Activated CD4-positive, CD25-positive, alpha-beta regulatory T cell treated with anti-CD3 and anti-CD28 coated beads, Interleukin-2, amount 50 U/mL, for 24 hours (primary cell): ENCODE results near the gene AFF2.
"Not testable (repeated sequence)": the region's sequence is repeated elsewhere in the genome, so short reads cannot be mapped to it uniquely, and the experiment has no call there.

Source experiments
- ATAC-seq, 2 donors: fragments of 150-1000 bp; cut with Tn5 transposase; one replicate each; pipeline ENCODE4 v1.10.0; 2021; ENCODE audit warnings: mild to moderate bottlenecking in 1 of 2, moderate library complexity in 1 of 2

AFF2 gene

DNA sequence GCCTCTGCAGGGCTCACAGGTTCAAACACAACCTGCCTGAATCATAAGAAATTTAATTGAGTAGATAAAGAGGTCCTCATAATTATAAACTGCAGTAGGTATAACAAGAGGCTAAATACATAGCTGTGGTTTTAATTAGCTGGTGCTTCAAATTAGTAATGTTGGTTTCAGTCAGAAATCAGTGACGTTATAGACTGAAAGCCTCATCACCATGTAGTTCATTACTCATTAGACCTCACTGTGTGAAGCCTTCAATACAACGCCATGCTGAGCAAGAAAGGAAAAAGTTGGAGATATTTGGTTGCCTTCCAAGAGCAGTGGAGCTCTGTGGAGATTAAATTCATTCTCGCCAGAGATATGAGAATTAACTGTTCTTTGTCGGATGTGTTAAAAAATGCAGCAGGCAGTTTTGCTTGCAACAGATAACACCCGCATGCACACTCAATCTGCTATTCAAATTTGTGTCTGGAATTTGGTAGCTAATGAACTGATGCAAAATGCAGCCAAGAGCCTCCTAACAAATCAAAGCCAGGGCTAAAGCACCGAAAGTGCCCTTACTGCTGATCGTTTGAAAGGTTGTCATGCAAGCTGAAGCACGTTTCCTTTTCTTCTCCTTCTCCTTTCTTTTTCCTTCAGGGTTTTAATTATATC, 148.9 kb downstream of the AFF2 start:
- ATAC-seq, result peak in 1 of 2 donors; percentile 69

DNA sequence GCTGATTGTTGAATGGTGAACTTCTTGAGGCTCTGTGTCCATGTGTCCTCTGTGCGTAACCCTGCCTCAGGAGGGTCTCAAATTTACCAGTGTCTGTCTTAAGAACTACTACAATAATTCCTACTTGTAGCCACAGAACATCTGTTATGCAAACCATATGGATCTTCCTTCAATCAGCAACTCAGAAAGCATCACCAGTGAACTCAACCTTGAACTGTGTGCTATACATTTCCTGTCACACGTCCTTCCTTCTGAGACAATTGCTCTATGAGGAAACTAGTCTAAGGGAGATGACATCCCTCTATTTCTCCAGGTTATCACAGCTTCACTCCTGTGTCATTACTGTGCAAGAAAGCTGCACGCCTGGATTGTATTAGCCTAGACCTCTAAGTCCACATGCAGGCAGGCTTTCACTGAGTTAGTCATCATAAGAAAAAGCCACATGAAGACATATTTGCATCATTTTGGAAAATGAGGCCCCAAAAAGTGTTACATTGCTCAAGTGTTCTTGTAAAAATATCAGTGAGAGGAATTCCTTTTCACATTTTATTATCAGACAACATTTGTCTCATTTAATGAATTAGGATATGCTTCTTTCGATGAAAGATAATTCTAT, 157.8 kb downstream of the AFF2 start:
- no peak for ATAC-seq

DNA sequence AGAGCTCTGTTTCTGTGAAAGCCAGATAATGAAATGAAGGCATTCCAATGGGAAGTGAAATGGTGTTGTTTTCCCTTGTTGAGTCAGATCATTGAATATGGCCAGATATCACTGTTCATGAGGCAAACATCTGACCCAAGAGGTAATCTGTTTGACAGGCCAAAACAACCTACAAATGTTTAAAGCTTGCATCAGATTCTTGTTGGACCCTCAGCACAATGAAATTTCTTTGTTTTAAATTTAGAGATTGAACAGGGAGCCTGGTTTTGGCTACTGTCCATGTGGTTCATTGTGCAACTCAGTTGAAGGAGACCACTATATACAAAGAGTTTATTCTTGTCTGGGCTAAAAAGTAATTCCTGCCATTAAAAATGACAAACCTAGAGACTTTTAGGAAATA, 159.1 kb downstream of the AFF2 start:
- no peak for ATAC-seq

DNA sequence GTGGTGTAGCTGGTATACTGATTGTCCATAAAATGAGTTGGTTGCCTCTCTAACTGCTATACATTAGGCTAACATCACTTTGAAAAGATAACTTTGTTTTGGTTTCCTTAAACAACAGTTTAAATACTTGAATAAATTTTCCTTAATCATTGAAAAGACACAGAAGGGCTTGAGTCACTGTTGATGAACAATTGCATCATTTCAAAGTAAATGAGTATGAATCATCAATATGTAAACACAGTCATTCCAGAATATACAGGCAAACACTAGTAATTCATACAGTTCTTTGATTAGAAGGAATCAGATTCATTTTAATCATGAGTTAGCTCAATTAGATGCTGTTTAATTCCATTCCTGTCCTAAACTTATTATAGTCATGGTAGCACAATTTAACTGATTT, 160.6 kb downstream of the AFF2 start:
- no peak for ATAC-seq

DNA sequence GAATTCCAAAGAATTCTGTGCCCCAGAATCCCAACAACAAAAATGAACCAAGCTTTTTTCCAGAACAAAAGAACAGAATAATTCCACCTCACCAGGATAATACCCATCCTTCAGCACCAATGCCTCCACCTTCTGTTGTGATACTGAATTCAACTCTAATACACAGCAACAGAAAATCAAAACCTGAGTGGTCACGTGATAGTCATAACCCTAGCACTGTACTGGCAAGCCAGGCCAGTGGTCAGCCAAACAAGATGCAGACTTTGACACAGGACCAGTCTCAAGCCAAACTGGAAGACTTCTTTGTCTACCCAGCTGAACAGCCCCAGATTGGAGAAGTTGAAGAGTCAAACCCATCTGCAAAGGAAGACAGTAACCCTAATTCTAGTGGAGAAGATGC, 161.6 kb downstream of the AFF2 start:
- no peak for ATAC-seq

DNA sequence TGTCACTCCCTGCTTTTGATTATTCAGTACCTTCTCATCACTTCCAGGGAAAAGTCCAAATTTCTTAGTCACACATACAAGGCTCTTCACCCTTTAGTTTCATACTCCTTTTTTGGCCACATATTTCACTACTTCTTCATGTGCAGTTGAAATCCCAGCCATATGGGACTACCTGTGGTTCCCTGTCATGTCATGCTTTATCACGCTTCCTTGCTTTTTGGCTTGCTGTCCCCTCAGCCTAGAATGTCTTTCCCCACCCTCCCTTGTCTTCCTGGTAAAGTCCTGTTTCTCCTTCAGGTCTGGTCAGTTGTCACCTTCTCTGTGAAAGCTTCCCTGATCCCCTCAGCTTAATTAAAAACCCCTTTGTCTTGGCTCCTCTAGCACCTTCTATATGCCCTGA, 163.8 kb downstream of the AFF2 start:
- ATAC-seq, result no peak

DNA sequence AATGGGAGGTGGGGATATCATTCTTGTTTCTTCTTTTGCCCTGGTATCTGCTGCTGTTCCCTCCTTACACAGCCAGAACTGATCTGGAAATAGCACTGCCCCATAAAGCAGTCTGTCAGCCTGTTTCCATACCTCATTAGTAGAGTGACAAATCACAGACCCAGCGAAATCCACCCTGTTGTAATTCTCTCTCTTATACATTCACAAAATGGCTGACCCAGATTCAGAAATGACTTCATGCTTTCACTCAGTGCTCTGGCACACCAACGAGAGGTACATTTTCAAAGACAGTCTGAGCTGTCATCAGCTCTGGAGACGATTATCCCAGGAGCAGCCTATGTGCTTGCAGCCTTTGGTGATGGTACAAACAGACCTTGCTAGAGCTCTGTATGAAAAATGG, 164.6 kb downstream of the AFF2 start:
- no peak for ATAC-seq

DNA sequence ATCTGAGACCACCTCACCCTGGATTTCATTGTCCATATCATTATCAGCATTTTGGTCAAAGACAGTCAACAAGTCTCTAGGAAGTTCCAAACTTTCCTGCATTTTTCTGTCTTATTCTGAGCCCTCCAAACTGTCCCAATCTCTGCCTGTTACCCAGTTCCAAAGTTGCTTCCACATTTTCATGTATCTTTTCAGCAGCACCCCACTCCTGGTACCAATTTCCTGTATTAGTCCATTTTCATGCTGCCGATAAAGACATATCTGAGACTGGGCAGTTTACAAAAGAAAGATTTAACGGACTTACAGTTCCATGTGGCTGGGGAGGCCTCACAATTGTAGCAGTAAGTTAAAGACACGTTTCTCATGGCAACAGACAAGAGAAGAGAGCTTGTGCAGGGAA, 168.8 kb downstream of the AFF2 start:
- not testable (repeated sequence) for ATAC-seq

DNA sequence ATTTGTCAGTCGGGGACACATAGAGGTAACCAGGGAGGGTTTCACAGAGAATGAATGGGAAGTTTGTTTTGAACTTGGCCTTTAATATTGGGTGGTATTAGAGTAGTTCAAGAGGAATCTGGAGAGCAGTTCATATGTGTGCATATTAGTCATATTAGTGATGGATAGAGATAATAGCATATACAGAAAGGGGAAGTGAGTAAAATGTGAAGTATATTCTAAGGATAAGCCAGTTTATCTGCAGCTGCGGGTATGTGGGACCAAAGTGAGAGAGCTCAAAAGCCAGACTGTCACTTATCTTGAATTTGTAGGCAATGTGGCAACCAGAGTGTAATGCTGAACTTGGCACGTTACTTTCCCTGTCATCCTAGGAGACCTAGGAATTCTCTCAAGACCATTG, 169.9 kb downstream of the AFF2 start:
- ATAC-seq, result no peak

DNA sequence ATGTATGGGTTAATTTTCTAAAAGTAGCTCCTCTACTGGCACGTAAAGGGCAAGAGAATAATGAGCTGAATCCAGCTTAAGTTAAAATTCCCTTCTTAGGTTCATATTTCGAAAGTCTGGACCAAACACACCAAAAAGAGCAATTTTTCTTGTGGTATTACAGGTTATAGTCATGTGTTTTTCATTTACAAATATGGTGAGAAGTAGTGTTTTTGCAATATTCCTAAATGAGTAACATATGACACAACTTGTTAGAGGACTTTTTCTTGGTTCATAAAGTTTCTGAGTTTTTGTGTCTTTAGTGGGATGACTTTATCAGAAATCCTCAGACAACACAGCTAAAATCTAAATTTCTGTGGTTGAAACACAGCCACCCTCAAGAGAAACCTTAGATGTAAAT, 172.1 kb downstream of the AFF2 start:
- no peak for ATAC-seq

DNA sequence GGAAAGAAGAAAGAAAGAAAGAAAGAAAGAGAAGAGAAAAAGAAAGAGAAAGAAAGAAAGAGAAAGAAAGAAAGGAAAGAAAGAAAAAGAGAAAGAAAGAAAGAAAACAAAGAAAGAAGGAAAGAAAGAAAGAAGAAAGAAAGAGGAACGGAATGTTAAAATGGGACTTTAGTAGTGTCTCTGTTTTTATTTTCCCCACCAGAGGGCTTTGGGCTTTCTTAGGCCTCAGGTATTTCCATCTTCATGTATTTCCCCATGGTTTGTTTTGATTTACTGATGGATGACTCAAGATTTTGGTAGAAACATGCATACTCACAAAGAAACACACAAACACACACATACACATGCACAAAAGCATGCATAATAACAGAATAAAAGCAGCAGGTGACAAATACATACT, 181.2 kb downstream of the AFF2 start:
- ATAC-seq, result no peak

DNA sequence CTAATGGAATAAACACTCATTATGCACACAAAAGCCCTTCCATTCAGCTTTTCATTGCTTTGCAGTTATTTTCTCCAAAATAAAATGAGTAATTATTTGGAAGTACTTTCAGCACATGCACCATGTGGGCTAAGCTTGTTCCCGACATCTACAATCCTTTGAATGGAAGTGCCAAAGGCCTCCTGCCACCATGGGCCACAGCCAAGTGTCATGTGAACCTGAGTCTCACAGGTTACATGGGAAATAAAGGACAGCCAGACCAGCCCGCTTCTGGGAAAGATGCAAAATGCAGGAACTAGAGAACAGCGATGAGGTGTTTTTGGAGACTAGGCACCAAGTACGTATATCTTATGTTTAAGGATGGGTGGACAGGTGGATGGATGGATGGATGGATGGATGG, 181.8 kb downstream of the AFF2 start:
- ATAC-seq, result no peak

DNA sequence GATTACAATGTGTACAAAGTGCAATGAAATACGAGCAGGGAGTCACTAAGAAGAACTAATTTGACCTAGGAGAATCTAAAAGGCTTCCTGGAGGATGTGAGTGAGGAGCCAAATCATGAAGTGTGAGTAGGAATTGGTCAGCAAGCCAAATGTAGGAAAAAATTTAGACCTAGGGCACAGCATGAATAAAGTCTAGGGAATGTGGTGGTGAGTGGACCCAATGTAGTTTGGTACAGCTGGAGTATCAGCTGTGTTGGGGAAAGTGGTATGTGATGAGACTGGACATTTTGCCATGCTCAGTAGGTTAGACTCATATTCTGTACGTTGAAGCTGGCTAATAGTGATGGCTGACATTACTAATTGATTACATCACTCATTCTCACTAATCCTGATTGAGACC, 191.0 kb downstream of the AFF2 start:
- ATAC-seq, result no peak

DNA sequence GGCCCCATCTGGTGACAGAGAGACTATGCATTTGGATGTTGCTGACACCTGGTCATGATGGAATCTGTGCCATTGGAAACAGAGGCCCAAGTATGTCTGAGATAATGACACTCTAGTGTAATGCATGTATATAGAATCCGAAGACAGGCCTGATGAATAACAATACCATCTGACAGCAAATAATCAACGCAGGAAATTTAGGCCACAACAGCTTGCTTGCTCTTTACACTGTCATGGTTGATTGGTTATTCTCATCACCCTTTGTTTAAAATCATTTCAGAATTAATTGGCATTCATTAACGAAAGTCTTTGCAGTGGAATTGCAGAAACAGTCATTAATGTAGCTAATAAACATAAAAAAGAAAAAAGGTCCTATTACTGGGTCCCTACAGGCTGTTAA, 194.8 kb downstream of the AFF2 start:
- ATAC-seq, result no peak

DNA sequence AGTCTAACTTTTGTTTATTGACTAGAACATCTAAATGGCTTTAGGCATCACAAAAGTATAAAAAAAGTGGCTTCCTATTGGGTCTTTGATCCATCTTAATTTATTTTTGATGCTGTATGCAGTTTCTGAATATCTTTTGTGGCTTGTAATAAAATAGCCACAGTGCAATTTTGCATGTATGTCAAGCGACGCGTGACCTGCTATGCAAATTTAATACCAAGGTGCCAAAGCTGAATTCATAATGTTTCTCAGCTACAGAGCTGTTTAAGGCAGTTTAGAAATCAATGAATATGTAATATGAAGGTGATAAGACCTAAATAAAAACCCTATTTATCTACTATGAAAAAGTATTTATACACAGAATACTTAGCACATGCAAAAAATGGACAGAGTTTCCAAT, 197.8 kb downstream of the AFF2 start:
- ATAC-seq, result no peak

DNA sequence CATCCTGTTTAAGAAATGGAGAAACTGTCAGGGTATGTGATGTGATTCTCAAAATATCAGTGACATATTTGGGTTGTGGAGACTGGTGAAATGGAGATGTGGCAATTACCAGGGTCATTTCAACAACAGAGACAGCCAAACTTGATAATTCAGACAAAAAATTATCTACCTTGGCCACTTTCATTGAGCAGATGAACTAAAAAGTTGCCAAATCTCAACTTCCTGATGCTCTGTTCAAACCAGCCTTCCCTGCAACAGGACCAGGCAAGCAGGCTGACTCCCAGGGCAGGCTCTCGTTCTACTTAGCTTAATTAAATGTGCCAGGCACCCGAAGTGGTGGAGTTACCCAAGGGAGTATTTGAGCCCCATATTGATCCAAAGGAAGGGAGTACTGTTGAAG, 199.6 kb downstream of the AFF2 start:
- ATAC-seq, result no peak

DNA sequence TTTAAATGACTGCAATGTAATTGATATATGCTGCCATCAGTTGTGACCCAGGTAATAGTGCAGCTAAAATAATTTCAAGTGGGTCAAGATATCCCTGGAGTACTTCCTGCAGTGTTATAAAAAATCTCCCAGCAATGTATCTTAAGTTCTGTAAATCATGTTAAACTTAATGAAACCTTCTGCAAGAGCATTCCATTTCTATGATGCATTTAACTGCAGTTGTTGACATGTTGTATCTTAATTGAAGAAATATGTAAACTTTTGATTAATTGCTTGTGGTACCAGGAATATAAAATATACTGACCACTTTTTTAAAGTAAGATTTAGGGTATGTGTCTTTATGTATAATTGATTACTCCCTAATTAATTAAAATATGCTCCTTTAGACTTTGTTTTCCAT, 213.6 kb downstream of the AFF2 start:
- no peak for ATAC-seq

DNA sequence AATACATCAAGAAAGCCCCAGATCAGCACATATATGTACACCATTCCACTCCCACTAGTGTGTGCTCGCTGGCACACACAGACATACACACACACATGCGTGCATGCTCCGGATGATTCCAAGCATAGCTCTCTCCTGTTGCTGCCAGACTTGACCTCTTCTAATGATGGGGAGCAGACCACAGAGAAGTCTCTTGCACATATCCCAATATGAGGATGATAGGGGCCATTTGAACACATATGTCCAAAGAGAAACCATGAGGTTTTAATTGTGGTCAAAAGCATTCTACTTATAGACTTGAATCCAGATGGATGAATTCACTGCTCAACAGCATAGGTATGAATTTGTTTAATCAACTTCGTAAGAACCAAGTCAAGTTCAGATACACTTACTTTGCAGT, 214.9 kb downstream of the AFF2 start:
- ATAC-seq, result no peak

DNA sequence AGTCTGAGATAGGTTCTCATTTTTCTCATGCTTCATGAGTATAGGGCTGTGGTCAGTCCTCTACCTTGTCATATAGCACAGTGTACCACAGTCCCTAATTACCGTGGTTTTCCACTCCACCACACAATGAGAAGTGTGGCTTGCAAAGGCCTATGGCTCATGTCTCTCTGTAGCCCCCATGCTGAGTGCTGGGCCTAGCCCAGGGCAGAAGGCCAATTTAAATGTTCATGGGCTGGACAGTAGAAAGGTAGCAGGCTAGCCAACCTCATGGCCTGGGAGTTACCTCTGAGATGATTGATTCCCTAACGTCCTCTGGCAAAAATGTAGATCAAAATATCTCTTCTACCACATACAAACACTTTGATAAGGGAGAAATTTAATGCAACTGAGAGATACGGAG, 222.5 kb downstream of the AFF2 start:
- ATAC-seq, result no peak

DNA sequence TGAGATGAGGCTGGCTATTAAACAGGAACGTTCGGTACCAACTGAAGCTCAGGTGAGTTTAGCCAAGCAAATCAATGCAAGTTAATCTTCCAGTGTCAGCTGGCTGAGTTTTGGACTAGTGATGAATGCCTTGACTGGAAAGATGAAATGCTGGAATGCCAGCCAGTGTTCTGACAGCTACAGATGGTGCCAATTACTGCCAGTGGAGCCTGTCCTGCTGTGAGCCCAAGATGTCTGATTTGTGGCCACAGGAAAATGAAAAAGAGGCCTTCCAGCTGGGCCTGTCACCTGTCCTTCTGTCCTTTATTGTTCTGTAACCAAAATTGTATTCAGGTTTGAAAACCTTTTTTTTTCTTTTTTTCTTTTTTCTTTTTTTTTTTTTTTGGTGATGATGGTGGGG, 223.1 kb downstream of the AFF2 start:
- ATAC-seq, result no peak

DNA sequence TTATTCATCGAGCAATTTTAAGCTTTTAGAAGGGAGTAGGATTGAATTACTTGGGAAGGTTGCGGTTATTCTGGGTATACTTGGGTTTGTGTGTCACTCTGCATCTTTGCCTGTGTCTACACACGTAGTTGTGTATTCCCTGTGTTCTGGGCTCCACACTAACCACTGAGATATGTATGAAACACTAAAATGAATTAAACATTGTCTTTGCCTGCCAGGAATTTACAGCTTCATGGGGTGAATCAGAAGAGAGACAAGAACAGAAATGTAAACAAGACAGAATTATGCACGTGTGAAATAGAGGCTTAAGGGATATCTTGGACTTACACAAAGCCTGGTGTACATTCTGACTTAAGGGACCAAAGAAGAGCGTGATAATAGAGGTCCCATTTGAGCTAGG, 228.5 kb downstream of the AFF2 start:
- ATAC-seq, result no peak

DNA sequence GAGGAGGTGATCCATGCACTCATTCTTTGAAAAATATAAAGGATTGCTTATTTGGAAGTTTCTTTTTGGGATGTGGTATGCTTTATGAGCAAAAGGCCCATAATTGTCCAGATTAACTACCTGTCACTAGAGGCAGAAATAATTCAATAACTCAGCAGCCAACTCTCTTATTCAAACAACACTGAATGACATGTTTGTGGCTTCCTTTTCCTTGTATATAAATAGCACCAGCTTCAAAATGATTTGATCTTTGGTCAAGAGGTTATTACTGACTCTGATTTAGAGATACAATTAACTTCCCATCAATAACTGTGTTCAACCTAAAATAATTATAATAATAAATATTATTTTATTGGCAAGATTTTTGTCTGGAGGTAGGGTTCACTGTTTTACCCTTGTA, 232.3 kb downstream of the AFF2 start:
- no peak for ATAC-seq

DNA sequence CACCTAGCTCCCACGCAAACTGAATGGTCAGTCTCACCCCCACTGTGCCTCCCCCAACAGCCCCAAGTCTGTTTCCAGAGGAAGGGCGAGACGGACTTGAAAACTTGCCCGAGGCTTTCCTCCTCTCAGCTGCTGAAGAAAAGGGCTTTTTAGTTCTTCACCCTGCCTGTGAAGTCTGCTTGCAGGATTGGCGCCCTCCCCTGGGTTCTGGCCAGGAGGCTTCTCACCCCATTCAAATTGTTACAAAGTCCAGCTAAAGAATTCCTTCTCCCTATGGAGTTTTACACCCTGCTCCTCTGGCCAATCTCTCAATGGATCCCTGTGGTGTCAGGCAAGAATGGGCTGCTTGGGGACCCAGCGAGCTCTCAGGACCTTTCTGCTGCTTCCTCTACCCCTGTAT, 241.0 kb downstream of the AFF2 start:
- no peak for ATAC-seq

DNA sequence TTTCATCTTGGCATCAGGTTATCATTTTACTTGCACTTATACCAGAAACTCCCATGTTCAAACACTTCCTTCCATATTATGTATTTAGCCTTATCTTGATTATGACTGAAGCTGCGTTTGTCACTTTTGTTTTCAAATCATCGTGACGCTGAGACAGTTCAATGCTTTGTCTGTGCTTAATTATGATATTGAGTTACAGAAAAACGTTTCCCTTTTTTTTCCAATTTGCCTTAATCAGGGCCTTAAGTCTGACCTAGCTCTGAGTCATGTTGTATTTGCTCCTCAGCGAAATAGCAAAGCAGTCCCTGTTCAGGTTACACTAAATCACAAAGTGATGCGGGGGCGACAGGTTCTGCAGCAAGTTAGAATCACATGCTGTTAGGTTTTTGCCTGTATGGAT, 254.7 kb downstream of the AFF2 start:
- no peak for ATAC-seq

DNA sequence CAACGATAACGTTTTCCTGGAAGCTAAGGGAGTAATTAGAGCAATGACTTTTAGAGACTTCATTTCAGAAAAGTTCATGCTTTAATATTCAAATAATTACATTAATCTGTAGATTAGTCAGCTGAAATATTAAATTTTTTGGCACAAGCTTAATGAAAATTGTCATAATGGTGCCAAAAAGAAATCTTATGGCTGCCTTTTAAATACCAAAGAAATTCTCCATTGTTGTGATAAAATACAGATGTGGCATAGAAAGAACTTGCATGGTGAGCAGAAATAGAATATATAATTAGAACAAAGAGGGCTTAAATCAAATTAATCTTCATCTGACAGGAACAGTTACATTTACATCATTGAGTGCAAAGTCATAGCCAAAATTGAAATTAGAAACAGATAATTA, 263.5 kb downstream of the AFF2 start:
- no peak for ATAC-seq
